Left cardiac atrium (tissue), 4 donors: ENCODE data around the gene ZDHHC11. TPM values are rescaled to one million over a fixed set of nuclear protein-coding genes. Genes with fewer than 3 reads are reported as not detected.
"Not testable (repeated sequence)": the region's sequence is repeated elsewhere in the genome, so short reads cannot be mapped to it uniquely, and the experiment has no call there.

Experiments
- ATAC-seq, 2 donors: fragments of 200-7000 bp; cut with Tn5 transposase; one replicate each; pipeline ENCODE4 v1.9.1; 2020; ENCODE audit warnings: mild to moderate bottlenecking in 2 of 2, moderate library complexity in 2 of 2
- DNase-seq: peaks from one replicate; pipeline ENCODE4 v3.0.0-alpha.2; 2020
- intact Hi-C, 2 donors: fragments of 100-400 bp; cut with DNase I; formaldehyde crosslinking; loops; one replicate each; pipeline versions ENCODE4 v1.14.1 to v1.15.1; 2022 to 2023
- total RNA-seq, 2 donors: library from RNA; stranded (reverse); fragmentation: NEBNext Ultra II Directional; extraction: Animal tissue kit (Norgen Biotek cat#: 25700); gene quantifications; one replicate each; pipeline ENCODE4 v1.2.1, GENCODE V29; 2021
- donor health status: DM: no; HTN: yes; CAD: no.
- donor health status: DM: no; HTN: yes; CAD: no; lungs with severe emphysema.
- donor health status: DM: yes; HTN: yes; CAD: no.
- donor health status: Dilated cardiomyopathy.

The ZDHHC11 gene
- total RNA-seq, 2 donors from 2014 or later: 31.1 to 36.7 TPM

GRCh38 chr5:759781-760362 is 90.9 kb downstream of the ZDHHC11 start:
- peak; percentile 55 for DNase-seq
- intact Hi-C loops: no loop called here
- no peak for ATAC-seq

GRCh38 chr5:759111-759751 is 91.6 kb downstream of the ZDHHC11 start:
- DNase-seq (peak; percentile 94), ATAC-seq (peak; percentile 67 to 80)
- intact Hi-C loops: no loop called here

- intact Hi-C loops: no loop called here
- DNase-seq (no peak), ATAC-seq (peak in 1 of 2 donors; percentile 0)
Measured at GRCh38 chr5:758698-759053, 92.1 kb downstream of the ZDHHC11 start.

GRCh38 chr5:757931-758697 is 92.7 kb downstream of the ZDHHC11 start:
- ATAC-seq (peak; percentile 51 to 65), DNase-seq (peak; percentile 90)
- intact Hi-C loops: loop anchor here in 1 of 2 donors (2.0 kb wide), 1 partner anchor 65 kb away; the partner anchor contains the start of gene TPPP

DNA sequence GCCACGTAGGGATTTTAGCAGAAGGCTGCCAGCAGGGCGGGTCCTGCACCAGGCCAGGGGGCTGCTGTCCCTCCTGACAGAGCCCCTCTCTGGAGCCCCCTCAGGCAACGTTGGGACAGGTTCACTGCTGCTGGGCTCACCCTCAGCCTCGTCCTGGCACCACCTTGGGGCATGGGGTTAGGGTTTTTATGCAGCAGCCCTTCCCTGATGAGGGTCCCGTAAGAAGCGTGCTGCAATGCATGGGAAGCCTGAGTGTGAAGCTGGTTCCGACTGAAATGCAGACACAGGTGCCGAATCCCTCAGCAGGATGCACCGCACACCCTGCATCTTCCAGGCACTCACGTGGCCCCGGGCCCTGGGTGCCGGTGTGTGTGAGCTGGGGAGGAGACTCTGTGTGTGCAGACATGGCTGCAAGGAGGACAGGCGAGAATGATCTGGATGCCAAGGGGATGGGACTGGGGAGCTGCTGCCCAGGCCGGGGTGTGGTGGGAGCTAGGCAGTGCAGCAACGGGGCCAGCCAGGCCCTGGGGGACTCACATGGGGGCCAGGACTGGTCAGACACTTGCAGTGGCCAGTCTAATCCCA is 93.3 kb downstream of the ZDHHC11 start:
- DNase-seq (peak; percentile 56), ATAC-seq (peak; percentile 1 to 2)
- intact Hi-C loops: loop anchor here in 1 of 2 donors (2.0 kb wide), 1 partner anchor 65 kb away; the partner anchor contains the start of gene TPPP

- intact Hi-C loops: loop anchor here in 1 of 2 donors (2.0 kb wide), 1 partner anchor 64 kb away; the partner anchor contains the start of gene TPPP
- DNase-seq: peak; percentile 89
- ATAC-seq: peak; percentile 45 to 77
Measured at GRCh38 chr5:756865-757345, 93.9 kb downstream of the ZDHHC11 start.

DNA sequence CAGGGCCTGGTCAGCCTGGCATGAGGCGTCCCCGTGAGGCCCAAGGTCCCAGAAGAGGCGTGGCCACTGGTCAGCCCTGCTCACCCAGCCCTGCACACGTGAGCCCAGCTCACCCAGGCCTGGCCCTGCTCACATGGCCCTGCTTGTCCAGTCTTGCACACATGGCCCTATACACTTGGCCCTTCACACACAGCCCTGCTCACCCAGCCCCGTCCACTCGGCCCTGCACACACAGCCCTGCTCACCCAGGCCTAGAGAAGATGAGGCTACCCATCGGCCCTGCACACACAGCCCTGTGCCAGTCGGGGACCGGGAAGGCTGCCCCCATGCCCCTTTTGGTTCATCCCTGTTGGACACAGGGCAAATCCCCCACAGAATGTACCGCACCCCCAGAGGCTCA is 94.6 kb downstream of the ZDHHC11 start:
- intact Hi-C loops: loop anchor here in 1 of 2 donors (2.0 kb wide), 1 partner anchor 63 kb away; the partner anchor contains the start of gene TPPP
- DNase-seq (peak; percentile 62), ATAC-seq (no peak)

GRCh38 chr5:754143-754632 is 96.6 kb downstream of the ZDHHC11 start:
- ATAC-seq, intact Hi-C loops, DNase-seq: not testable (repeated sequence)

DNA sequence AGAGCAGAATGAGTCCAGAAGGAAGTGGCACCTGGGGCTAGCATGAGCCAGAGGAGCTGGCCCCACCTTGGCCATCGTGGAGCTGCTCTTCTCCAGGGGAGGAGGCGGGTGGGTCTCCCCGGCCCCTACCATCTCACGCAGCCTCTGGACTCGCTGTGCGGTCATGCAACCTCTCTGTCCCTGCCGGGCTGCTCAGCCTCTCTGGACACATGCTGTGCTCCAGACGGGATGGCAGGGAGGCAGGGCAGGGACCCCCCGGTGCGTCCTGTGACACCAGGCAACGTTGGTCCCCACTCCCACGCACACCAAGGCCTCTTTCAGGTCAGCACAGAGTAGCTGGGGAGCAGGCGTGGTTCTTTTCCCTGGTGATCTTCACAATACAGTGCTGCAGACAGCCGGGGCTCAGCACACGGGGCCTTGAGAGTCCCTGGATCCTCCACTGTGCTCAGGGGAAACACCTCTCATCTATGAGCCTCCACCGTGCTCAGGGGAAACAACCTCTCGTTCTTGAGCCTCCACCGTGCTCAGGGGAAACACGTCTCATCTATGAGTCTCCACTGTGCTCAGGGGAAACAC is 97.1 kb downstream of the ZDHHC11 start:
- intact Hi-C loops, ATAC-seq, DNase-seq: not testable (repeated sequence)

DNA sequence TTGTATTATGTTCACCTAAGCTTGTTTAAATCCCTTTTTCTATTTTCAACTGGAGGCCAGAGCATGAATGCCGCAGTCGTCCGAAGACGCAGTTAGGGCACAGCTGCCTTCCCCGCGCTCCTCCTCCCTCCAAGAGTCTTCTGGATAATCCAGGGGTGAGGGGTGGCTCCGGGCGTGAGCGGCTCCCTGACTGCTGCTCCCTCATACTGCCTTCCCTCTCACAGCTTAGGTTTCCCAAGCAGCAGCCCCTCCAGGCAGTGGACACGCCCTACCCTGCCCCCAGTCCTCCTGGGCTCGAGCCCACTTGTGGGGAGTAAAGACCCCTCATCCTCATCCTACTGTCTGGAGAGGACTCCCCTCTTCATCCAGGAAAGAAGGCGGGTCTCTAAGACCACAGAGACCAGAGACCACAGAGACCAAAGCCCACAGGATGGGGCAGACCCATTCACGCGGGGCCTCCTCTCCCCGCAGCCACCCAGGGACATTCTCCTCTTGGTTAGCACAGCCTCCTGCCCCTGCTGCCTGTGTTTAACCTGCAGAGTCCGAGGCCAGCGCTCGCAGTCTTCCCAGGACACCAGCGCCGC is 98.2 kb downstream of the ZDHHC11 start:
- DNase-seq, intact Hi-C loops, ATAC-seq: not testable (repeated sequence)

- intact Hi-C loops, ATAC-seq, DNase-seq: not testable (repeated sequence)
Measured at GRCh38 chr5:751992-752391, 98.8 kb downstream of the ZDHHC11 start.

DNA sequence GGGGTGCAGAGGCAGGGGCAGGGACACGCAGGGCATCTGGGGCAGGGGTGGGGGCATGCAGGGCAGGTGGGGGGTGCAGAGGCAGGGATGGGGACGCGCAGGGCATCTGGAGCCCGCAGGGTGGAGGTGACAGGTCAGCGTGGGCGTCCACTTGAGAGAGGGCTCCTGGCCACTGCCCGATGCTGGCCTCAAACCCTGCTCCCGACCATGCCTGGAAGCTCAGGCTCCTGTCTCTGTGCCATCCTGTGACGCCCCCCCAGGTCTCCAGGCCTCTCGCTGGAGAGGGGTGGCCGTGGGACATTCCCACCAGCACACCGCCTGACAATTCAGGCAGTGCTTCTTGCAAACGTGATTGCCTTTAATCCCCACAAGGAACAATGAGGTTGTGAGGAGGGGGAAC is 99.3 kb downstream of the ZDHHC11 start:
- DNase-seq (no peak), ATAC-seq (no peak)
- intact Hi-C loops: no loop called here

GRCh38 chr5:750226-750625 is 100.6 kb downstream of the ZDHHC11 start:
- ATAC-seq, DNase-seq, intact Hi-C loops: not testable (repeated sequence)

GRCh38 chr5:749101-749670 is 101.6 kb downstream of the ZDHHC11 start:
- intact Hi-C loops: no loop called here
- DNase-seq: no peak

DNA sequence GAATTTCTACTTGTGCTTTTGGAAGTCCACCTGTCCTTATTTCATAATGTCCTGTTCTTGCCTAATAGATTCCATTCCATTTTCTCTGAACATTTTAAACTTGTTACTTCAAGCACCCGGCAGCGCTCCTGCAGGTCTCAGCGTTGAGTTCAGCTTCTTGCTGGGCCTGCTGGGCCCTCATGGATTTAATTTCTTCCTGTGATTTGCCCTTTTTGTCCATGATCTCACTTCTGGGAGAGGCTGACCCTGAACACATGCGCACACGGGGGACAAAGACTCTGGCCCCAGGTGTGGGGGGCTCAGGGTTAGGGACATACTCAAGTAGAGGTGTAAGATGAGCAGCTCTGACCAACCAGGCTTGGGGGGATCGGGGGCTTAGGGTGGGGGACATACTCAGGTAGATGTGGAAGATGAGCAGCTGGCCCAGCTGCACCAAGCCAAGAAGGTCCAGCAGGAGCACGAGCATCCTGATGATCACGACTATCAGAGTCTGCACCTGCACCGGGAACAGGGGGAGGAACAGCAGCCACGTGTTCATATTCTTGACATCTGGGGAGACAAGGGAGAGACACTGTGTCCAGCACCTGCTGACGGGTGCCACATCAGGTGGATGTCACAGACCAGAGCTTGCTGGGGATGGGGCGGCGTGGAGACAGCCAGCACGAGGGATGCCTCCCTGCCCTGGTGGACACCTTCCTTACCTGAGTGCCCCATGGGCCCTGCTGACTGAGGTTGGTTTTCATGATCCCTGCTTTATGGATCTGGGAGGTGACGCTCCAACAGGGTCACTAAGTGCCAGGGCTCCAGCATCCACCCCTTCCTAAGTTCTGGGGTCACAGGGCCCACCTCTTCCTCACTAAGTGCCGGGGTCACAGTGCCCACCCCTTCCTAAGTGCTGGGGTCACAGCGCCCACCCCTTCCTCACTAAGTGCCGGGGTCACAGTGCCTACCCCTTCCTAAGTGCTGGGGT is 102.5 kb downstream of the ZDHHC11 start:
- DNase-seq, ATAC-seq, intact Hi-C loops: not testable (repeated sequence)

More at GRCh38 chr5:749101-749670, 101.6 kb downstream of the ZDHHC11 start:
- ATAC-seq: no peak

- intact Hi-C loops, DNase-seq, ATAC-seq: not testable (repeated sequence)
Measured at GRCh38 chr5:747303-747844, 103.4 kb downstream of the ZDHHC11 start.
